Activated CD4-positive, alpha-beta memory T cell treated with anti-CD3 and anti-CD28 coated beads for 36 hours (primary cell): ENCODE data around the gene ZNF101. TPM values are rescaled to one million over a fixed set of nuclear protein-coding genes. Genes with fewer than 3 reads are reported as not detected.

ENCODE experiments used
- CTCF ChIA-PET: fragments of 350-600 bp; sonication (Branson Sonifier 250); formaldehyde crosslinking; loops from one replicate; lab custom pipeline; 2021; ENCODE audit warnings: antibody characterized with exemption, inconsistent platforms; lab: Charles Lee
- POLR2A ChIA-PET: fragments of 350-600 bp; sonication (Branson Sonifier 250); formaldehyde crosslinking; loops from one replicate; lab custom pipeline; 2021; ENCODE audit warnings: antibody characterized with exemption; lab: Charles Lee
- DNase-seq: peaks from one replicate; pipeline ENCODE4 v3.0.0-alpha.2; 2020
- H3K27ac Mint-ChIP-seq: one replicate; pipeline ENCODE4 v1.8.0; 2021; ENCODE audit warnings: mixed read lengths
- H3K27me3 Mint-ChIP-seq: one replicate; pipeline ENCODE4 v1.8.0; 2021; ENCODE audit warnings: mixed read lengths
- H3K36me3 Mint-ChIP-seq: one replicate; pipeline ENCODE4 v1.8.0; 2021; ENCODE audit warnings: mixed read lengths
- H3K4me1 Mint-ChIP-seq: one replicate; pipeline ENCODE4 v1.8.0; 2021; ENCODE audit warnings: low read depth, mixed read lengths
- H3K4me3 Mint-ChIP-seq: one replicate; pipeline ENCODE4 v1.8.0; 2021; ENCODE audit warnings: mild to moderate bottlenecking, mixed read lengths
- H3K9me3 Mint-ChIP-seq: one replicate; pipeline ENCODE4 v1.8.0; 2021; ENCODE audit warnings: mixed read lengths
- intact Hi-C: fragments of 100-400 bp; cut with micrococcal nuclease; formaldehyde crosslinking; loops from one replicate; pipeline ENCODE4 v1.15.1; 2023
- total RNA-seq, 2 experiments: library from RNA; stranded (reverse); gene quantifications; one replicate each; pipeline ENCODE4 v1.2.3, GENCODE V29; 2021

Gene ZNF101
- total RNA-seq, 2 experiments from 2014 or later: 76.0 to 77.0 TPM

GRCh38 chr19:19630426-19630825 is 38.2 kb upstream of the ZNF101 start:
- DNase-seq: no peak
- no peaks in the 10 kb centered on the region for H3K27me3 Mint-ChIP-seq
- CTCF ChIA-PET: interaction anchor here (1.3 kb wide), 1 partner anchor 98 kb away, joined by 6 read pairs; no protein-coding TSS in a partner anchor
- intact Hi-C loops: no loop called here
- no peak overlapping the region for H3K27ac Mint-ChIP-seq
- no peaks in the 10 kb centered on the region for H3K9me3 Mint-ChIP-seq
- POLR2A ChIA-PET: no interaction called here
- no peak overlapping the region for H3K4me3 Mint-ChIP-seq
- peaks cover 23% of the 10 kb centered on the region for H3K4me1 Mint-ChIP-seq
- H3K36me3 Mint-ChIP-seq: peaks cover 46% of the 10 kb centered on the region

DNA sequence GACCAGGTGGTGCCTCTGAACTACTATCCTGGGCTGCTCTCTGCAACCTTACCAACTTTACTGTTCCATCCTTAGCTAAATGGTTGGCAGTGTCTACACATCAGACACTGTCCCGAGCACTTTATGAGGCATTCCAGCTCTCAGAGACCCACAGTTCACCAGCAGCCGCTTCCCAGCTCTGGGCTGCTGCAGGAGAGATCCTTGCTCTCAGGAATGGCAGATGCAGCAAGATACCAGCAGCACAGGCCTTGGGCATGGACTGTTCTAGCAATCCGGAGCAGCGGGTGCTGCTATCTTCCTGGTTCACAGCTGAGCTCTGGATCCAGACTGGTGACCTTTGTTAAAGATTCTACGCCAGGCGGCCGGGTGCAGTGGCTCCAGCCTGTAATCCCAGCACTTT is 37.3 kb upstream of the ZNF101 start:
- Mint-ChIP-seq H3K4me3 (no peak overlapping the region), H3K9me3 (no peaks in the 10 kb centered on the region), H3K4me1 (peaks cover 22% of the 10 kb centered on the region), H3K27ac (no peak overlapping the region), H3K27me3 (no peaks in the 10 kb centered on the region), H3K36me3 (peaks cover 45% of the 10 kb centered on the region)
- CTCF ChIA-PET: interaction anchor here (1.3 kb wide), 1 partner anchor 99 kb away, joined by 6 read pairs; no protein-coding TSS in a partner anchor
- DNase-seq: no peak
- POLR2A ChIA-PET: no interaction called here
- intact Hi-C loops: no loop called here

GRCh38 chr19:19632661-19633060 is 36.0 kb upstream of the ZNF101 start:
- intact Hi-C loops: no loop called here
- Mint-ChIP-seq H3K27ac (no peak overlapping the region), H3K9me3 (no peaks in the 10 kb centered on the region), H3K4me1 (peaks cover 9% of the 10 kb centered on the region), H3K27me3 (no peaks in the 10 kb centered on the region), H3K36me3 (peaks cover 49% of the 10 kb centered on the region), H3K4me3 (no peak overlapping the region)
- POLR2A ChIA-PET: interaction anchor here (0.6 kb wide), 1 partner anchor 30 kb away, joined by 3 read pairs; no protein-coding TSS in a partner anchor
- DNase-seq: no peak
- CTCF ChIA-PET: interaction anchor here (2.2 kb wide), 1 partner anchor 11 kb away, joined by 7 read pairs; the partner anchor contains the start of gene GMIP

GRCh38 chr19:19633711-19634515 is 34.7 kb upstream of the ZNF101 start:
- Mint-ChIP-seq H3K9me3 (no peaks in the 10 kb centered on the region), H3K36me3 (peaks cover 50% of the 10 kb centered on the region), H3K4me1 (peaks cover 7% of the 10 kb centered on the region), H3K4me3 (no peak overlapping the region), H3K27me3 (no peaks in the 10 kb centered on the region), H3K27ac (peak overlapping the region; percentile 39)
- ChIA-PET CTCF (interaction anchor here (1.2 to 2.2 kb wide), 2 partner anchors 10 to 101 kb away, joined by 5 to 7 read pairs; partner anchors contain the start of gene GMIP), POLR2A (no interaction called here)
- DNase-seq: no peak
- intact Hi-C loops: no loop called here

DNA sequence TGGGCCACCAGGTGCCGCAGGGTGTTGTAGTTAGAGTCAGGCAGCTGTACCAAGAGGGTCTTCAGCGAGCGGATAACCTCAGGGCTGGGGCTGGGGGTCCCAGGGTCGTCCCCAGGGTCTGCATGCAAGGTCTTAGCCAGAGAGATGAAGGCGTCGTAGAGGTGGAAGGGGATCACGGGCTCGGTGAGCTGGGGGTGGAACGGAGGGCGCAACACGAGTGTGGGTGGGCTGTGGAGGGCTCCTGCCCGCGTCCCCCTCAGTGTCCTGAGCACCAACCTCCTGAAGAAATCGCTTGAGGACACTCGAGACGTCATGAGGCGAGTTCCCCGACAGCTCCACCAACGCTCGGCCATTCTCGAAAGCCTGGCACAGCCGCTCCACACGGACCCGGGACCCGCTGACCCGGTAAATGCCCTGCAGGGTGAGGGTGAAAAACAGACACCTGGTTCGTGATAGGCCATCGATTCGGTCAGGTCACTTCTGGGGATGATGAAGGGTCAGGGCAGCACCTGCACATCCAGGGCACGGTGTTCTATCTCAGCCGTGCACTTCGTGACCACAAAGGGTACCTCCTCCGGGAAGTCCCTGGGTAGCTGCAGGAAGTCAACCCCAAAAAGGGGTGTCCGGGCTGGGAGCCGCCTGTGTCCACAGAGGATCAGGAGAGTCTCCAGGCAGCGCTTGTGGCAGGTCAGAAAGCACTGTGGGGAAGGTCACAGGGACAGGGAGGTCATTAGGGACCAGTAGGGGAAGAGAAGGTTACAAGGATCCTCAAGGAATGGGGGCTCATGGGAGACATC is 33.9 kb upstream of the ZNF101 start:
- Mint-ChIP-seq H3K36me3 (peaks cover 51% of the 10 kb centered on the region), H3K27me3 (no peaks in the 10 kb centered on the region), H3K4me1 (peaks cover 7% of the 10 kb centered on the region), H3K27ac (peak overlapping the region; percentile 64), H3K4me3 (no peak overlapping the region), H3K9me3 (no peaks in the 10 kb centered on the region)
- POLR2A ChIA-PET: no interaction called here
- no peak for DNase-seq
- CTCF ChIA-PET: interaction anchor here (2.2 kb wide), 1 partner anchor 9 kb away, joined by 7 read pairs; the partner anchor contains the start of gene GMIP
- intact Hi-C loops: no loop called here

DNA sequence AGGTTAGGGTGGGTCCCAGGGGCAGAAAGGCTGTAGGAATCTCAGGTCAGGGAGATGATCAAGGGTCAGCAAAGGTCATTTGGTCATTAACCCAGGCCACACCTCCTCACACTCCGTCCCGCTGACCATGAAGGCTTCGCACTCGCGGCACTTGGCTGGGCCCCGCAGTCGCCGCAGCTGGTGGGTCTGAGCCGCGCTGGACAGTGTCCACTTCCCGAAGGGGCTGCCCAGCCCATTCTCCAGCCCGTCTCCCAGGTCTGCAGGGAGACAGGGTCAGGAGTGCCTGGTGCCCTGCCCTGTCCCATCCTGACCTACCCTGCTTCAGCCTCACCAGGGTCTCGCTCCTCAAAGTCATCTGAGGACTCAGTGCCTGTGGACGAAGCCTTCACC is 33.3 kb upstream of the ZNF101 start:
- peaks cover 51% of the 10 kb centered on the region for H3K36me3 Mint-ChIP-seq
- no peak overlapping the region for H3K4me3 Mint-ChIP-seq

GRCh38 chr19:19636573-19637185 is 32.0 kb upstream of the ZNF101 start:
- Mint-ChIP-seq H3K4me3 (no peak overlapping the region), H3K27ac (no peak overlapping the region), H3K9me3 (no peaks in the 10 kb centered on the region), H3K36me3 (peaks cover 46% of the 10 kb centered on the region), H3K4me1 (peaks cover 7% of the 10 kb centered on the region), H3K27me3 (no peaks in the 10 kb centered on the region)
- no peak for DNase-seq
- intact Hi-C loops: no loop called here
- CTCF ChIA-PET: no interaction called here
- POLR2A ChIA-PET: no interaction called here

More for the DNA sequence above, 33.3 kb upstream of the ZNF101 start:
- Mint-ChIP-seq H3K27me3 (no peaks in the 10 kb centered on the region), H3K4me1 (peaks cover 7% of the 10 kb centered on the region), H3K9me3 (no peaks in the 10 kb centered on the region), H3K27ac (peak overlapping the region; percentile 64)
- ChIA-PET POLR2A (no interaction called here), CTCF (no interaction called here)
- DNase-seq: no peak
- intact Hi-C loops: no loop called here

DNA sequence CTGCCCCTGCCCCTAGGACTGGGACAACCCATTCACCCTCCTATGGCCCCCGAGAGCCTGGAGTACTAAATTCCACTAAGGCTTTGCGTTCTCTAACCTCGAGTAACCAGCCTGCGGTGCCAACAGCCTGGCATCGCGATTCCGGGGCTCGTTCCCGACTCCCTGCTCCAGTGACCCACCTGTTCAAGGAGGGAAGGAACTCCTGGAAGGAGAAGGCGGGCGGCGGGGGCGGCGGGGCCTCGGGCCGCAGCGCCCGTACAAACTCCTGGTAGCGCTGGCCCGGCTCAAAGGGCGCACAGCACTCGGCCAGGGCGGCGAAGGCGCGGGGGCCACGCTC is 31.5 kb upstream of the ZNF101 start:
- H3K27me3 Mint-ChIP-seq: no peaks in the 10 kb centered on the region
- no peaks in the 10 kb centered on the region for H3K9me3 Mint-ChIP-seq
- no peak overlapping the region for H3K4me3 Mint-ChIP-seq
- no peak overlapping the region for H3K27ac Mint-ChIP-seq
- peaks cover 11% of the 10 kb centered on the region for H3K4me1 Mint-ChIP-seq
- intact Hi-C loops: no loop called here
- no peak for DNase-seq
- H3K36me3 Mint-ChIP-seq: peaks cover 49% of the 10 kb centered on the region
- ChIA-PET POLR2A (no interaction called here), CTCF (no interaction called here)

- Mint-ChIP-seq H3K4me3 (no peak overlapping the region), H3K27ac (no peak overlapping the region), H3K4me1 (peaks cover 14% of the 10 kb centered on the region), H3K36me3 (peaks cover 52% of the 10 kb centered on the region), H3K9me3 (no peaks in the 10 kb centered on the region), H3K27me3 (no peaks in the 10 kb centered on the region)
- peak; percentile 26 for DNase-seq
- ChIA-PET CTCF (no interaction called here), POLR2A (no interaction called here)
- intact Hi-C loops: no loop called here
These were observed 31.0 kb upstream of the ZNF101 start for GRCh38 chr19:19637523-19638251.

- POLR2A ChIA-PET: no interaction called here
- peaks cover 12% of the 10 kb centered on the region for H3K4me1 Mint-ChIP-seq
- H3K27me3 Mint-ChIP-seq: no peaks in the 10 kb centered on the region
- intact Hi-C loops: loop anchor here (1.0 to 2.0 kb wide), 4 partner anchors 16 to 52 kb away; no protein-coding TSS in a partner anchor
- peak overlapping the region; percentile 98 for H3K27ac Mint-ChIP-seq
- CTCF ChIA-PET: interaction anchor here (1.5 kb wide), 1 partner anchor 110 kb away, joined by 3 read pairs; no protein-coding TSS in a partner anchor
- H3K36me3 Mint-ChIP-seq: peaks cover 30% of the 10 kb centered on the region
- peak; percentile 71 for DNase-seq
- no peaks in the 10 kb centered on the region for H3K9me3 Mint-ChIP-seq
- H3K4me3 Mint-ChIP-seq: peak overlapping the region; percentile 99
These were observed 26.0 kb upstream of the ZNF101 start for GRCh38 chr19:19642506-19643157.
